Spleen (tissue), 7 donors: ENCODE results near the gene ALG10.

Source experiments
- CTCF ChIP-seq, 11 experiments: fragments of 200-600 bp in 7 of 11; fragments of 450-650 bp in 4 of 11; sonication (generic) in 4 of 11; IDR thresholded peaks in 8 of 11; conservative IDR thresholded peaks in 3 of 11; 1 replicate in 7 of 11; 2 replicates in 4 of 11; pipeline versions ENCODE4 v1.4.0 to v1.8.0; 2016 to 2021; ENCODE audit warnings: antibody characterized with exemption in 11 of 11, inconsistent platforms in 4 of 11, mild to moderate bottlenecking in 1 of 11
- POLR2A ChIP-seq, 3 donors: fragments of 450-650 bp; IDR thresholded peaks; one replicate each; pipeline ENCODE4 v1.5.1; 2017; ENCODE audit warnings: antibody characterized with exemption in 3 of 3, mild to moderate bottlenecking in 1 of 3
- POLR2AphosphoS5 ChIP-seq, 3 donors: sonication (generic); formaldehyde crosslinking; IDR thresholded peaks; one replicate each; pipeline ENCODE4 v1.5.1; 2017; ENCODE audit warnings: antibody characterized with exemption in 3 of 3
- donor health status: DM: no; HTN: no; CAD: no; lungs with moderate emphysema.
- donor health status: DM: no; HTN: no; CAD: no.
- donor health status: DM: no; HTN: no; CAD: no.

DNA sequence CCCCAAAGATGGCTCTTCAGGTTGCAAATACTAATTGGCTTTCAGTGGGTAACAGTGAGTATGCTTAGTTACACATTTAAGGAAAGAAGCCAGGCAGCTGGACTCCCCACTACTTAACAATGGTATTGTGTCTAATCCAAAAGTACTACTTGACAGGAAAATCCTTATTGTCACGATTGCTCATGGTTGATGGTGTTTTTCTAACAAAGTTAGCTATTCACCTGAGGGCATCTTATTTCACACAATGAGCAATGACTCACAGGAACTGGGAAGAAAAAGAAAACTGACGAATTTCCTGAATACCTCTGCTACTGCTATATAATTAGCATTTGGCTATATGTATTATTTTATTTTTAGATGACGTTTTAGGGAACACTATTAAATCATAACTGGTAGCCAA, 33.4 kb upstream of the ALG10 start:
- TF ChIP-seq POLR2AphosphoS5 (IDR thresholded peaks at IDR 0.05) (no peak), CTCF (IDR thresholded peaks at IDR 0.05 in 8 of 11, conservative IDR thresholded peaks at IDR 0.05 in 3 of 11) (no peak), POLR2A (IDR thresholded peaks at IDR 0.05) (no peak)
